K562 (cell line): ENCODE results near the gene ERO1B. TPM values are rescaled to one million over a fixed set of nuclear protein-coding genes. Genes with fewer than 3 reads are reported as not detected.
A peak's percentile ranks its signal among the peaks of the same experiment; 100 is the strongest.

Source experiments
- ATF3 ChIP-seq, 2 experiments: fragments of 450-650 bp in 1 of 2; sonication (generic) in 1 of 2; formaldehyde crosslinking in 1 of 2; IDR thresholded peaks in 1 of 2; conservative IDR thresholded peaks in 1 of 2; 2 replicates each; pipeline versions ENCODE4 v1.6.1 to v1.8.1; 2016 to 2023; ENCODE audit warnings: mild to moderate bottlenecking in 2 of 2, moderate library complexity in 2 of 2, inconsistent platforms in 1 of 2, missing genetic modification reagents in 1 of 2
- ATF4 ChIP-seq: fragments of 450-650 bp; formaldehyde crosslinking; IDR thresholded peaks from 2 replicates; pipeline ENCODE4 v1.4.0; 2022; ENCODE audit warnings: mild to moderate bottlenecking, moderate library complexity
- BCOR ChIP-seq: fragments of 450-650 bp; IDR thresholded peaks from 2 replicates; pipeline ENCODE4 v1.6.1; 2016
- CBX1 ChIP-seq: sonication (generic); IDR thresholded peaks from 2 replicates; pipeline ENCODE4 v1.6.1; 2016; ENCODE audit warnings: antibody characterized with exemption, low read depth, mild to moderate bottlenecking
- CHD2 ChIP-seq: IDR thresholded peaks from 2 replicates; pipeline ENCODE4 v1.6.1; 2011; ENCODE audit warnings: low read depth, low read length
- COPS2 ChIP-seq: fragments of 450-650 bp; conservative IDR thresholded peaks from 2 replicates; pipeline ENCODE4 v1.6.1; 2016; ENCODE audit warnings: mild to moderate bottlenecking, moderate library complexity
- CXXC5 ChIP-seq: fragments of 250-450 bp; sonication (Bioruptor Pico); IDR thresholded peaks from 2 replicates; pipeline ENCODE4 v1.8.0; 2022; ENCODE audit warnings: inconsistent platforms, mild to moderate bottlenecking, moderate library complexity
- E2F5 ChIP-seq: sonication (generic); formaldehyde crosslinking; IDR thresholded peaks from 2 replicates; pipeline ENCODE4 v1.8.0; 2022; ENCODE audit warnings: mild to moderate bottlenecking, missing genetic modification reagents
- HMG20A ChIP-seq: fragments of 450-650 bp; formaldehyde crosslinking; conservative IDR thresholded peaks from 2 replicates; pipeline ENCODE4 v1.4.0; 2020; ENCODE audit warnings: mild to moderate bottlenecking, mixed read lengths
- MAFK ChIP-seq: IDR thresholded peaks from 2 replicates; pipeline ENCODE4 v1.6.1; 2011; ENCODE audit warnings: low read length, improper control_type of control experiment
- MBD2 ChIP-seq: sonication (generic); IDR thresholded peaks from 2 replicates; pipeline ENCODE4 v1.6.1; 2016; ENCODE audit warnings: low read depth, borderline replicate concordance
- MTA1 ChIP-seq: fragments of 450-650 bp; IDR thresholded peaks from 2 replicates; pipeline ENCODE4 v1.6.1; 2017; ENCODE audit warnings: borderline replicate concordance
- POLR2A ChIP-seq: fragments of 450-650 bp; conservative IDR thresholded peaks from 2 replicates; pipeline ENCODE4 v1.6.1; 2016
- PTTG1 ChIP-seq: fragments of 450-650 bp; IDR thresholded peaks from 2 replicates; pipeline ENCODE4 v1.6.1; 2016; ENCODE audit warnings: low read depth, mild to moderate bottlenecking, missing genetic modification characterization, missing compliant biosample characterization
- RBM34 ChIP-seq: fragments of 200-400 bp; formaldehyde crosslinking; IDR thresholded peaks from 2 replicates; pipeline ENCODE4 v1.6.1; 2018; ENCODE audit warnings: low read length, borderline replicate concordance; ENCODE audit not compliant: insufficient read depth
- SAP30 ChIP-seq: fragments of 200-600 bp; sonication (generic); IDR thresholded peaks from 2 replicates; pipeline ENCODE4 v1.6.1; 2012; ENCODE audit warnings: borderline replicate concordance, low read depth, mild to moderate bottlenecking, moderate library complexity, low read length, control low read depth, inconsistent platforms; ENCODE audit not compliant: insufficient read depth, poor library complexity, severe bottlenecking
- SLC30A9 ChIP-seq: fragments of 250-450 bp; sonication (Bioruptor Pico); IDR thresholded peaks from 2 replicates; pipeline ENCODE4 v1.8.0; 2022; ENCODE audit warnings: mild to moderate bottlenecking, moderate library complexity
- SP1 ChIP-seq: sonication (generic); formaldehyde crosslinking; IDR thresholded peaks from 2 replicates; pipeline ENCODE4 v1.8.1; 2022; ENCODE audit warnings: mild to moderate bottlenecking, missing genetic modification reagents
- SRSF1 ChIP-seq: fragments of 200-400 bp; formaldehyde crosslinking; IDR thresholded peaks from 2 replicates; pipeline ENCODE4 v1.6.1; 2017; ENCODE audit warnings: mild to moderate bottlenecking, low read depth, low read length, moderate library complexity
- TAF7 ChIP-seq: fragments of 450-650 bp; IDR thresholded peaks from 2 replicates; pipeline ENCODE4 v1.6.1; 2016; ENCODE audit warnings: missing genetic modification characterization, missing compliant biosample characterization
- TBP ChIP-seq: optimal IDR thresholded peaks from 2 replicates; pipeline ENCODE3; 2011; ENCODE audit warnings: low read depth, low read length, improper control_type of control experiment
- XRCC5 ChIP-seq: fragments of 200-400 bp; formaldehyde crosslinking; IDR thresholded peaks from 2 replicates; pipeline ENCODE4 v1.6.1; 2017; ENCODE audit warnings: low read depth, mild to moderate bottlenecking, low read length
- ZNF175 ChIP-seq: fragments of 200-800 bp; sonication (Bioruptor generic); IDR thresholded peaks from 2 replicates; pipeline ENCODE4 v1.6.1; 2016; ENCODE audit warnings: low read depth, mild to moderate bottlenecking, missing genetic modification characterization, missing compliant biosample characterization
- ZNF24 ChIP-seq: fragments of 450-650 bp; IDR thresholded peaks from 2 replicates; pipeline ENCODE4 v1.6.1; 2016
- ZNF324 ChIP-seq: fragments of 250-450 bp; sonication (Bioruptor Pico); IDR thresholded peaks from 2 replicates; pipeline ENCODE4 v1.4.0; 2020; ENCODE audit warnings: mild to moderate bottlenecking
- ZNF398 ChIP-seq: fragments of 250-450 bp; sonication (Bioruptor Pico); IDR thresholded peaks from 2 replicates; pipeline ENCODE4 v1.8.0; 2021; ENCODE audit warnings: moderate library complexity, mild to moderate bottlenecking, inconsistent platforms
- polyA plus RNA-seq, 8 experiments: library from polyadenylated mRNA; depleted of rRNA in 4 of 8; stranded (reverse) in 5 of 8; unstranded in 3 of 8; fragments of >200 nt; fragmentation: Nextera tagmentation in 2 of 8; fragmentation: Illumina TruSeq in 1 of 8; extraction: Ambion mirVana in 2 of 8; extraction: Trizol in 1 of 8; gene quantifications; 2 replicates each; pipeline versions ENCODE4 v1.2.1 to v1.2.3, GENCODE V29; 2011 to 2014; ENCODE audit warnings: inconsistent platforms in 1 of 8, missing spikeins in 1 of 8
- total RNA-seq, 7 experiments: library from RNA; depleted of rRNA in 6 of 7; stranded (reverse); fragments of >200 nt in 6 of 7; fragmentation: Illumina TruSeq in 2 of 7; extraction: Trizol in 2 of 7; gene quantifications; 2 replicates each; pipeline versions ENCODE4 v1.2.1 to v1.2.3, GENCODE V29; 2011 to 2021; ENCODE audit warnings: low replicate concordance in 1 of 7

The ERO1B gene
- total and polyA plus RNA-seq, 9 of the 15 experiments (the other 6 are each of a cell fraction or from before 2014, with no cell fraction given), result 0.59 to 6.4 (median 4.2) TPM

GRCh38 chr1:236281654-236282424 is at the start of gene ERO1B (continued):
- no peak for TF ChIP-seq MTA1
- TF ChIP-seq SAP30, result peak; percentile 28
- no peak for TF ChIP-seq ATF3 (IDR thresholded peaks at IDR 0.05)
- peak; percentile 88 for TF ChIP-seq ATF3 (CRISPR knock-in tag; conservative IDR thresholded peaks at IDR 0.05)
- peak; percentile 87 for TF ChIP-seq POLR2A
- peak; percentile 99 for TF ChIP-seq SP1 (CRISPR knock-in tag)
- TF ChIP-seq ATF4, result peak; percentile 56; the same call in 1 of the 2 replicates
- TF ChIP-seq SRSF1, result no peak
- no peak for TF ChIP-seq E2F5 (CRISPR knock-in tag)
- no peak for TF ChIP-seq HMG20A (CRISPR knock-in tag)
- TF ChIP-seq MBD2, result peak; percentile 56
- TF ChIP-seq ZNF324, result 0 out of 2 replicates have a peak, but pooled peaks have one; percentile 50
- TF ChIP-seq MAFK, result no peak
- peak; percentile 75 for TF ChIP-seq TAF7 (tag)
- TF ChIP-seq RBM34, result no peak; the same call in 1 of the 2 replicates
- TF ChIP-seq ZNF24, result no peak
- peak; percentile 76; the same call in 1 of the 2 replicates for TF ChIP-seq CBX1
- TF ChIP-seq CHD2, result no peak; the same call in 1 of the 2 replicates
- TF ChIP-seq SLC30A9 (CRISPR knock-in tag), result no peak
- TF ChIP-seq ZNF175 (CRISPR knock-in tag), result no peak; the same call in 1 of the 2 replicates
- peak; percentile 70 for TF ChIP-seq CXXC5 (CRISPR knock-in tag)
- TF ChIP-seq PTTG1 (tag), result no peak
- peak; percentile 96 for TF ChIP-seq TBP
- TF ChIP-seq XRCC5, result no peak
- no peak for TF ChIP-seq BCOR
- no peak for TF ChIP-seq COPS2
- TF ChIP-seq ZNF398 (CRISPR knock-in tag), result no peak
